ENCODE data around the gene DCAF8. TPM values are rescaled to one million over a fixed set of nuclear protein-coding genes. Genes with fewer than 3 reads are reported as not detected.

DCAF8 gene
- total RNA-seq, 1 donor from 2014 or later: 154 TPM

GRCh38 chr1:160243767-160244166, 18.6 kb downstream of the DCAF8 start:
- Mint-ChIP-seq H3K4me3 (no peak overlapping the region), H3K36me3 (peaks cover 10% of the 10 kb centered on the region), H3K27me3 (no peaks in the 10 kb centered on the region), H3K9me3 (no peaks in the 10 kb centered on the region), H3K27ac (no peak overlapping the region), H3K4me1 (ENCODE audit: unreplicated experiment) (peaks cover 22% of the 10 kb centered on the region)
- no peak for DNase-seq (ENCODE audit: extremely low spot score, unreplicated experiment)
- no peak for TF ChIP-seq CTCF (conservative IDR thresholded peaks at IDR 0.05)

GRCh38 chr1:160239582-160240299, 22.6 kb downstream of the DCAF8 start:
- no peak overlapping the region for H3K4me3 Mint-ChIP-seq
- TF ChIP-seq CTCF (conservative IDR thresholded peaks at IDR 0.05): no peak
- no peaks in the 10 kb centered on the region for H3K27me3 Mint-ChIP-seq
- no peaks in the 10 kb centered on the region for H3K9me3 Mint-ChIP-seq
- no peak overlapping the region for H3K27ac Mint-ChIP-seq
- H3K36me3 Mint-ChIP-seq: peaks cover 15% of the 10 kb centered on the region
- H3K4me1 Mint-ChIP-seq (ENCODE audit: unreplicated experiment): peaks cover 1% of the 10 kb centered on the region
- no peak for DNase-seq (ENCODE audit: extremely low spot score, unreplicated experiment)

- Mint-ChIP-seq H3K36me3 (peaks cover 15% of the 10 kb centered on the region), H3K9me3 (no peaks in the 10 kb centered on the region), H3K4me3 (no peak overlapping the region), H3K27me3 (no peaks in the 10 kb centered on the region), H3K4me1 (ENCODE audit: unreplicated experiment) (no peaks in the 10 kb centered on the region), H3K27ac (no peak overlapping the region)
- no peak for TF ChIP-seq CTCF (conservative IDR thresholded peaks at IDR 0.05)
- DNase-seq (ENCODE audit: extremely low spot score, unreplicated experiment): no peak
Observed at GRCh38 chr1:160238408-160238807, 23.9 kb downstream of the DCAF8 start.

GRCh38 chr1:160237558-160237957, 24.8 kb downstream of the DCAF8 start:
- Mint-ChIP-seq H3K36me3 (peaks cover 15% of the 10 kb centered on the region), H3K4me3 (no peak overlapping the region), H3K27ac (no peak overlapping the region), H3K9me3 (no peaks in the 10 kb centered on the region), H3K27me3 (no peaks in the 10 kb centered on the region), H3K4me1 (ENCODE audit: unreplicated experiment) (no peaks in the 10 kb centered on the region)
- no peak for DNase-seq (ENCODE audit: extremely low spot score, unreplicated experiment)
- no peak for TF ChIP-seq CTCF (conservative IDR thresholded peaks at IDR 0.05)

- TF ChIP-seq CTCF (conservative IDR thresholded peaks at IDR 0.05): no peak
- no peaks in the 10 kb centered on the region for H3K27me3 Mint-ChIP-seq
- no peaks in the 10 kb centered on the region for H3K9me3 Mint-ChIP-seq
- peaks cover 15% of the 10 kb centered on the region for H3K36me3 Mint-ChIP-seq
- no peak overlapping the region for H3K27ac Mint-ChIP-seq
- no peak overlapping the region for H3K4me3 Mint-ChIP-seq
- H3K4me1 Mint-ChIP-seq (ENCODE audit: unreplicated experiment): no peaks in the 10 kb centered on the region
- DNase-seq (ENCODE audit: extremely low spot score, unreplicated experiment): no peak
Observed at GRCh38 chr1:160236806-160237205, 25.5 kb downstream of the DCAF8 start.
